SK-N-SH (cell line): ENCODE data around the gene TAOK2. TPM values are rescaled to one million over a fixed set of nuclear protein-coding genes. Genes with fewer than 3 reads are reported as not detected.

Source experiments
- CTCF ChIA-PET: fragments of 300-600, 350-600 bp; formaldehyde crosslinking; extraction: SDS; loops from one replicate; lab custom pipeline; 2021; lab: Yijun Ruan, JAX
- POLR2A ChIA-PET: fragments of 350-600 bp; sonication (Branson Sonifier 250); formaldehyde crosslinking; extraction: SDS; loops from one replicate; lab custom pipeline; 2020; ENCODE audit warnings: antibody characterized with exemption, inconsistent platforms; lab: Yijun Ruan, JAX
- DNase-seq: peaks from one replicate; pipeline ENCODE4 v3.0.0; 2012
- H2AFZ ChIP-seq: fragments of 200-600 bp; sonication (generic); 2 replicates; pipeline ENCODE4 v1.8.1; 2016; ENCODE audit warnings: antibody characterized with exemption, mild to moderate bottlenecking, low read depth
- H3F3A ChIP-seq: fragments of 200-600 bp; sonication (generic); replicated peaks from 2 replicates; pipeline ENCODE3; 2016; ENCODE audit warnings: antibody characterized with exemption, mild to moderate bottlenecking; ENCODE audit not compliant: insufficient read depth
- H3K27ac ChIP-seq, 2 experiments: fragments of 200-500 bp in 1 of 2; fragments of 200-600 bp in 1 of 2; sonication (Bioruptor generic) in 1 of 2; sonication (generic), shearing (Covaris generic) in 1 of 2; 2 replicates each; pipeline versions ENCODE4 v1.5.1 to v1.6.1; 2014 to 2016; ENCODE audit warnings: low read depth in 2 of 2, inconsistent platforms in 1 of 2, low read length in 1 of 2, mild to moderate bottlenecking in 1 of 2, mixed read lengths in 1 of 2
- H3K27me3 ChIP-seq: fragments of 200-600 bp; sonication (generic), shearing (Covaris generic); 2 replicates; pipeline ENCODE4 v1.6.1; 2016; ENCODE audit warnings: mixed run types; ENCODE audit not compliant: insufficient read depth
- H3K36me3 ChIP-seq, 2 experiments: fragments of 200-500 bp in 1 of 2; fragments of 200-600 bp in 1 of 2; sonication (Bioruptor generic) in 1 of 2; sonication (generic) in 1 of 2; replicated peaks in 1 of 2; 2 replicates each; pipeline versions ENCODE3 to v1.5.1; 2014 to 2016; ENCODE audit warnings: low read length in 1 of 2, mild to moderate bottlenecking in 1 of 2; ENCODE audit not compliant: insufficient read depth in 2 of 2, control insufficient read depth in 1 of 2
- H3K4me1 ChIP-seq, 2 experiments: fragments of 200-500 bp in 1 of 2; fragments of 200-600 bp in 1 of 2; sonication (Bioruptor generic) in 1 of 2; sonication (generic), shearing (Covaris generic) in 1 of 2; 2 replicates each; pipeline versions ENCODE4 v1.5.1 to v1.6.1; 2014 to 2016; ENCODE audit warnings: low read depth in 1 of 2, low read length in 1 of 2, mixed run types in 1 of 2; ENCODE audit not compliant: insufficient read depth in 2 of 2, control insufficient read depth in 1 of 2
- H3K4me2 ChIP-seq: fragments of 200-600 bp; sonication (generic), shearing (Covaris generic); 2 replicates; pipeline ENCODE4 v1.6.1; 2017; ENCODE audit warnings: mixed run types
- H3K4me3 ChIP-seq, 2 experiments: fragments of 200-500 bp in 1 of 2; fragments of 200-600 bp in 1 of 2; sonication (Bioruptor generic) in 1 of 2; sonication (generic), shearing (Covaris generic) in 1 of 2; 2 replicates each; pipeline versions ENCODE4 v1.5.1 to v1.8.1; 2014 to 2016; ENCODE audit warnings: low read depth in 2 of 2, inconsistent platforms in 1 of 2, low read length in 1 of 2, mild to moderate bottlenecking in 1 of 2, mixed read lengths in 1 of 2, moderate library complexity in 1 of 2
- H3K79me2 ChIP-seq: fragments of 200-600 bp; sonication (generic); 2 replicates; pipeline ENCODE4 v1.8.1; 2017; ENCODE audit warnings: mild to moderate bottlenecking; ENCODE audit not compliant: insufficient read depth
- H3K9ac ChIP-seq: fragments of 200-600 bp; sonication (generic); 2 replicates; pipeline ENCODE4 v1.6.1; 2017; ENCODE audit warnings: mixed run types
- H3K9me2 ChIP-seq: fragments of 200-600 bp; sonication (generic); 2 replicates; pipeline ENCODE4 v1.6.1; 2017; ENCODE audit warnings: mixed run types
- H3K9me3 ChIP-seq: fragments of 200-600 bp; sonication (generic); 2 replicates; pipeline ENCODE4 v1.6.1; 2017; ENCODE audit warnings: mixed run types, mild to moderate bottlenecking, moderate library complexity
- H4K20me1 ChIP-seq: fragments of 200-600 bp; sonication (generic); 2 replicates; pipeline ENCODE4 v1.6.1; 2017; ENCODE audit warnings: mild to moderate bottlenecking, mixed run types; ENCODE audit not compliant: insufficient read depth
- EP300 ChIP-seq, 2 experiments: IDR thresholded peaks; 2 replicates each; pipeline versions ENCODE4 v1.4.0 to v1.6.1; 2012; ENCODE audit warnings: borderline replicate concordance in 1 of 2, low read depth in 1 of 2, low read length in 1 of 2
- FOSL2 ChIP-seq: IDR thresholded peaks from 2 replicates; pipeline ENCODE4 v1.4.0; 2012; ENCODE audit warnings: low read depth, mild to moderate bottlenecking, moderate library complexity, borderline replicate concordance
- FOXJ3 ChIP-seq: sonication (generic); formaldehyde crosslinking; IDR thresholded peaks from 2 replicates; pipeline ENCODE4 v1.5.1; 2020; ENCODE audit warnings: mild to moderate bottlenecking, missing genetic modification reagents
- NRF1 ChIP-seq: IDR thresholded peaks from 2 replicates; pipeline ENCODE4 v1.6.1; 2012; ENCODE audit warnings: low read depth, mild to moderate bottlenecking, low read length
- POLR2AphosphoS5 ChIP-seq: IDR thresholded peaks from 2 replicates; pipeline ENCODE4 v1.6.1; 2012; ENCODE audit warnings: low read depth, low read length
- RFX5 ChIP-seq: IDR thresholded peaks from 2 replicates; pipeline ENCODE4 v1.6.1; 2012; ENCODE audit warnings: mild to moderate bottlenecking, improper control_type of control experiment, low read length
- SIN3A ChIP-seq: IDR thresholded peaks from 2 replicates; pipeline ENCODE4 v1.6.1; 2012; ENCODE audit warnings: low read depth, mild to moderate bottlenecking, low read length, moderate library complexity, borderline replicate concordance
- TAF1 ChIP-seq: IDR thresholded peaks from 2 replicates; pipeline ENCODE4 v1.6.1; 2012; ENCODE audit warnings: low read depth, mild to moderate bottlenecking, low read length, moderate library complexity, borderline replicate concordance
- TCF12 ChIP-seq: IDR thresholded peaks from 2 replicates; pipeline ENCODE4 v1.4.0; 2012
- TEAD4 ChIP-seq: IDR thresholded peaks from 2 replicates; pipeline ENCODE4 v1.4.0; 2012; ENCODE audit warnings: mild to moderate bottlenecking, borderline replicate concordance; ENCODE audit not compliant: insufficient read depth
- WGBS: methylation state at CpG from one replicate; pipeline ENCODE4 v1.1.6; 2017; ENCODE audit warnings: low lambda C conversion rate; 5-methylcytosine and 5-hydroxymethylcytosine counted together
- polyA plus RNA-seq, 3 experiments: library from polyadenylated mRNA; depleted of rRNA; stranded (reverse); fragments of >200 nt; gene quantifications; 2 replicates each; pipeline ENCODE4 v1.2.3, GENCODE V29; 2012
- TF ChIP-seq, protein P1 (sequence below): IDR thresholded peaks from 2 replicates; pipeline ENCODE4 v1.4.0; 2012; ENCODE audit warnings: low read depth, borderline replicate concordance
- TF ChIP-seq, protein P2 (sequence below): IDR thresholded peaks from 2 replicates; pipeline ENCODE4 v1.4.0; 2012; ENCODE audit warnings: low read depth
- TF ChIP-seq, protein P3 (sequence below): IDR thresholded peaks from 2 replicates; pipeline ENCODE4 v1.4.0; 2012; ENCODE audit warnings: low read depth, borderline replicate concordance
- TF ChIP-seq, protein P4 (sequence below): fragments of 200-600 bp; sonication (generic); IDR thresholded peaks from 2 replicates; pipeline ENCODE4 v1.6.1; 2017; ENCODE audit warnings: antibody characterized with exemption, mild to moderate bottlenecking, moderate library complexity

Gene TAOK2
- polyA plus RNA-seq, 1 of the 3 experiments (the other 2 are of a cell fraction): 21.9 TPM

DNA sequence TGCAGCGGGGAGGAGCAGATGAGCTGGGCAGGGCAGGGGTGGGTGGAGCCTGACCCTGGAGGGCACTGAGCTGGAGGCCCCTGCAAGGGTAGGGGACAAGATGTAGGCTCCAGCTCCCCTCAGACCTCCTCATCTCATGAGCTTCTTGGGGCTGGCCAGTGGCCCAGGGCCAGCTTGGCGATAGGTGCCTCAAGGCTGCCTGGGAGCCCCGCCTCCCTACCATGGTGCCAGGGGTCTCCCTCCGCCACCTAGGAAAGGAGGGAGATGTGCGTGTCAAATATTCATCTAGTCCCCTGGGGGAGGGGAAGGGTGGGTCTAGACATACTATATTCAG, 17.9 kb downstream of the TAOK2 start:
- TF ChIP-seq FOXJ3 (CRISPR knock-in tag) (no peak), TCF12 (no peak), FOSL2 (no peak)
- no peak overlapping the region for H3K4me3 ChIP-seq
- H3K27me3 ChIP-seq: no peaks in the 10 kb centered on the region
- ChIA-PET POLR2A (no interaction called here), CTCF (no interaction called here)
- DNase-seq: no peak
- H3K36me3 ChIP-seq: peaks cover 1 to 68% of the 10 kb centered on the region in 2 experiments
- no peaks in the 10 kb centered on the region for H3K9me3 ChIP-seq
- peaks cover 10% of the 10 kb centered on the region for H3F3A ChIP-seq
- no peak overlapping the region for H3K9ac ChIP-seq
- H3K9me2 ChIP-seq: no peaks in the 10 kb centered on the region
- H3K4me1 ChIP-seq: peaks cover 0 to 10% of the 10 kb centered on the region in 2 experiments; a peak in 1 of 4 replicates
- H3K79me2 ChIP-seq: peaks cover 5% of the 10 kb centered on the region; the same call in 1 of the 2 replicates
- H2AFZ ChIP-seq: no peak overlapping the region
- 100% methylated on average over 2 of the region's 5 CpGs for WGBS
- no peak overlapping the region for H3K27ac ChIP-seq
- no peaks in the 10 kb centered on the region for H4K20me1 ChIP-seq
- no peak overlapping the region for H3K4me2 ChIP-seq

DNA sequence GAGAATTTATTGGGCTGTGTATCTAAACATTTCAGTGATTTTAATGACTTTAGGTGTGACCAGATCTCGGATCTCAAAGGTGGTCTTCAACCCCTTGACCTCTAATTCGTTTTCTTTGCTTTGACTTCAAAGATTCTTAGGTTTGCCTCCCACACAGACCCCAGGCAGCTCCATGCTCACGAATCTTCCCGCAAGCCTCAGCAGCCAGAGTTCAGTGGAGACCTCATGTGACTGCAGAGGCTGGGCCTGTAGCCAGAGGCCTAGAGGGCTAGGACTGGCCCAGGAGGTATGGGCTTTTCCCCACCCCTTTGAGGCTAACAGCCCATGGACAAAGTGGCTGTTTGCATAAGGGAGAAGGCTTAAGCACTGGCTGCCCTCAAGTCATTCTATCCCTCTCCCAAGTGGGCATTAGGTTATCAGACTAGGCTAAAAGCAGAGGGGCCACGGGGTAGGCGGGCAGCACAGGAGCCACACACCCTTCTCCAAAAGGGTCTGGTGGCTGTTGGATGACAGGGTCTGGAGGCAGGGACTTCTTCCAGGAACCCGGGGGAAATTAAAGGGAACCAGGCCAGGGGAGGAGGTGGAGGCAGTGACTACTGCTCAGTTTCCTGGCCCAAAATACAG, 18.8 kb downstream of the TAOK2 start:
- Histone ChIP-seq H3K36me3 (peaks cover 0 to 58% of the 10 kb centered on the region in 2 experiments), H3F3A (peaks cover 10% of the 10 kb centered on the region), H3K4me1 (peaks cover 0 to 14% of the 10 kb centered on the region in 2 experiments; a peak in 1 of 4 replicates), H3K9me3 (no peaks in the 10 kb centered on the region), H3K9ac (no peak overlapping the region), H3K4me2 (no peak overlapping the region), H3K4me3 (no peak overlapping the region), H4K20me1 (no peaks in the 10 kb centered on the region), H2AFZ (no peak overlapping the region), H3K27me3 (no peaks in the 10 kb centered on the region), H3K9me2 (no peaks in the 10 kb centered on the region), H3K27ac (0 out of 4 replicates have a peak overlapping the region, but pooled peaks of 1 of the 2 experiments have one; percentile 20), H3K79me2 (peaks cover 14% of the 10 kb centered on the region; the same call in 1 of the 2 replicates)
- CTCF ChIA-PET: interaction anchor here (2.2 to 2.4 kb wide), 2 partner anchors 13 to 39 kb away, joined by 6 to 7 read pairs; partner anchors contain the start of gene TLCD3B
- DNase-seq: no peak
- POLR2A ChIA-PET: no interaction called here
- TF ChIP-seq NRF1 (no peak), TAF1 (no peak), TCF12 (no peak), SIN3A (no peak), RFX5 (no peak), POLR2AphosphoS5 (no peak), EP300 (IDR thresholded peaks at IDR 0.05; ENCODE audit: borderline replicate concordance in 1 of 2, low read depth in 1 of 2, low read length in 1 of 2) (no peak), TEAD4 (no peak)
- TF ChIP-seq, protein P1, sequence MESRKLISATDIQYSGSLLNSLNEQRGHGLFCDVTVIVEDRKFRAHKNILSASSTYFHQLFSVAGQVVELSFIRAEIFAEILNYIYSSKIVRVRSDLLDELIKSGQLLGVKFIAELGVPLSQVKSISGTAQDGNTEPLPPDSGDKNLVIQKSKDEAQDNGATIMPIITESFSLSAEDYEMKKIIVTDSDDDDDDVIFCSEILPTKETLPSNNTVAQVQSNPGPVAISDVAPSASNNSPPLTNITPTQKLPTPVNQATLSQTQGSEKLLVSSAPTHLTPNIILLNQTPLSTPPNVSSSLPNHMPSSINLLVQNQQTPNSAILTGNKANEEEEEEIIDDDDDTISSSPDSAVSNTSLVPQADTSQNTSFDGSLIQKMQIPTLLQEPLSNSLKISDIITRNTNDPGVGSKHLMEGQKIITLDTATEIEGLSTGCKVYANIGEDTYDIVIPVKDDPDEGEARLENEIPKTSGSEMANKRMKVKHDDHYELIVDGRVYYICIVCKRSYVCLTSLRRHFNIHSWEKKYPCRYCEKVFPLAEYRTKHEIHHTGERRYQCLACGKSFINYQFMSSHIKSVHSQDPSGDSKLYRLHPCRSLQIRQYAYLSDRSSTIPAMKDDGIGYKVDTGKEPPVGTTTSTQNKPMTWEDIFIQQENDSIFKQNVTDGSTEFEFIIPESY: no peak
- TF ChIP-seq, protein P2, sequence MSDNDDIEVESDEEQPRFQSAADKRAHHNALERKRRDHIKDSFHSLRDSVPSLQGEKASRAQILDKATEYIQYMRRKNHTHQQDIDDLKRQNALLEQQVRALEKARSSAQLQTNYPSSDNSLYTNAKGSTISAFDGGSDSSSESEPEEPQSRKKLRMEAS: no peak
- TF ChIP-seq, protein P3, sequence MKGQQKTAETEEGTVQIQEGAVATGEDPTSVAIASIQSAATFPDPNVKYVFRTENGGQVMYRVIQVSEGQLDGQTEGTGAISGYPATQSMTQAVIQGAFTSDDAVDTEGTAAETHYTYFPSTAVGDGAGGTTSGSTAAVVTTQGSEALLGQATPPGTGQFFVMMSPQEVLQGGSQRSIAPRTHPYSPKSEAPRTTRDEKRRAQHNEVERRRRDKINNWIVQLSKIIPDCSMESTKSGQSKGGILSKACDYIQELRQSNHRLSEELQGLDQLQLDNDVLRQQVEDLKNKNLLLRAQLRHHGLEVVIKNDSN: no peak
- TF ChIP-seq, protein P4, sequence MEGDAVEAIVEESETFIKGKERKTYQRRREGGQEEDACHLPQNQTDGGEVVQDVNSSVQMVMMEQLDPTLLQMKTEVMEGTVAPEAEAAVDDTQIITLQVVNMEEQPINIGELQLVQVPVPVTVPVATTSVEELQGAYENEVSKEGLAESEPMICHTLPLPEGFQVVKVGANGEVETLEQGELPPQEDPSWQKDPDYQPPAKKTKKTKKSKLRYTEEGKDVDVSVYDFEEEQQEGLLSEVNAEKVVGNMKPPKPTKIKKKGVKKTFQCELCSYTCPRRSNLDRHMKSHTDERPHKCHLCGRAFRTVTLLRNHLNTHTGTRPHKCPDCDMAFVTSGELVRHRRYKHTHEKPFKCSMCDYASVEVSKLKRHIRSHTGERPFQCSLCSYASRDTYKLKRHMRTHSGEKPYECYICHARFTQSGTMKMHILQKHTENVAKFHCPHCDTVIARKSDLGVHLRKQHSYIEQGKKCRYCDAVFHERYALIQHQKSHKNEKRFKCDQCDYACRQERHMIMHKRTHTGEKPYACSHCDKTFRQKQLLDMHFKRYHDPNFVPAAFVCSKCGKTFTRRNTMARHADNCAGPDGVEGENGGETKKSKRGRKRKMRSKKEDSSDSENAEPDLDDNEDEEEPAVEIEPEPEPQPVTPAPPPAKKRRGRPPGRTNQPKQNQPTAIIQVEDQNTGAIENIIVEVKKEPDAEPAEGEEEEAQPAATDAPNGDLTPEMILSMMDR: no peak
- 79% methylated on average over 7 of the region's 7 CpGs for WGBS
